NCI-H1092 treated with DMSO at 0.1 percent for 48 hours (cell line): ENCODE data around the gene SLC39A13.

Experiments used
- DNase-seq: peaks from one replicate; lab custom pipeline; 2025; lab: John Stamatoyannopoulos, UW

SLC39A13 gene

GRCh38 chr11:47384498-47384897 is 23.9 kb upstream of the SLC39A13 start:
- no peak for DNase-seq

- no peak for DNase-seq
These were observed 20.3 kb upstream of the SLC39A13 start for GRCh38 chr11:47387944-47388696.

- no peak for DNase-seq
These were observed 19.5 kb upstream of the SLC39A13 start for GRCh38 chr11:47388697-47389576.

- no peak for DNase-seq
These were observed 18.6 kb upstream of the SLC39A13 start for GRCh38 chr11:47389577-47390421.

- DNase-seq, result no peak
These were observed 18.0 kb upstream of the SLC39A13 start for GRCh38 chr11:47390422-47390760.

- no peak for DNase-seq
These were observed 17.3 kb upstream of the SLC39A13 start for GRCh38 chr11:47391077-47391583.

- DNase-seq, result no peak
These were observed 16.5 kb upstream of the SLC39A13 start for GRCh38 chr11:47391711-47392432.

GRCh38 chr11:47392546-47393162 is 15.7 kb upstream of the SLC39A13 start:
- DNase-seq, result no peak

GRCh38 chr11:47393163-47394049 is 15.0 kb upstream of the SLC39A13 start:
- no peak for DNase-seq

GRCh38 chr11:47394050-47394321 is 14.4 kb upstream of the SLC39A13 start:
- no peak for DNase-seq

GRCh38 chr11:47394322-47395222 is 13.8 kb upstream of the SLC39A13 start:
- DNase-seq, result no peak

GRCh38 chr11:47395223-47396048 is 13.0 kb upstream of the SLC39A13 start:
- DNase-seq, result no peak

GRCh38 chr11:47396049-47396320 is 12.4 kb upstream of the SLC39A13 start:
- DNase-seq, result no peak

GRCh38 chr11:47398011-47398410 is 10.4 kb upstream of the SLC39A13 start:
- DNase-seq, result no peak

- no peak for DNase-seq
These were observed 9.8 kb upstream of the SLC39A13 start for GRCh38 chr11:47398551-47398950.

GRCh38 chr11:47399860-47400767 is 8.3 kb upstream of the SLC39A13 start:
- DNase-seq, result no peak

GRCh38 chr11:47400768-47401279 is 7.6 kb upstream of the SLC39A13 start:
- no peak for DNase-seq
